Endothelial cell of umbilical vein (primary cell): ENCODE results near the gene DSCAML1. TPM values are rescaled to one million over a fixed set of nuclear protein-coding genes. Genes with fewer than 3 reads are reported as not detected.

ENCODE experiments used
- BruUV-seq: library from RNA; stranded (reverse); fragments of 400-500 nt; replicated peaks from 2 replicates; lab custom pipeline; 2021; lab: Mats Ljungman, UMichigan
- CTCF ChIA-PET: fragments of 300-600, 350-600 bp; sonication (Branson Sonifier 250); formaldehyde crosslinking; loops from one replicate; lab custom pipeline; 2021; ENCODE audit warnings: antibody characterized with exemption, inconsistent platforms; lab: Charles Lee
- POLR2A ChIA-PET: fragments of 300-600, 350-600 bp; sonication (Branson Sonifier 250); formaldehyde crosslinking; loops from one replicate; lab custom pipeline; 2021; ENCODE audit warnings: antibody characterized with exemption, inconsistent platforms; lab: Charles Lee
- DNase-seq: peaks from one replicate; pipeline ENCODE4 v3.0.0-alpha.2; 2011; ENCODE audit warnings: low read depth, low spot score
- FAIRE-seq: peaks from 2 replicates; lab custom pipeline; 2011; peaks lifted over from hg19 to GRCh38; lab: Jason Lieb, UNC
- H2AFZ ChIP-seq: 2 replicates; pipeline ENCODE4 v1.6.0; 2012; ENCODE audit warnings: low read depth, low read length, control low read depth, inconsistent platforms
- H3K27ac ChIP-seq: 2 replicates; pipeline ENCODE4 v1.5.1; 2011; ENCODE audit warnings: low read depth, mild to moderate bottlenecking, control low read depth, low read length, moderate library complexity; ENCODE audit not compliant: insufficient read depth
- H3K27me3 ChIP-seq, 2 experiments: 2 replicates each; pipeline versions ENCODE4 v1.6.0 to v1.6.1; 2011; ENCODE audit warnings: low read length in 2 of 2, mixed read lengths in 1 of 2; ENCODE audit not compliant: control insufficient read depth in 2 of 2, insufficient read depth in 2 of 2
- H3K36me3 ChIP-seq, 2 experiments: 2 replicates in 1 of 2; 3 replicates in 1 of 2; pipeline ENCODE4 v1.5.1; 2011; ENCODE audit warnings: low read length in 2 of 2, mild to moderate bottlenecking in 1 of 2, moderate library complexity in 1 of 2; ENCODE audit not compliant: control insufficient read depth in 2 of 2, insufficient read depth in 2 of 2; ENCODE audit errors: extremely low read depth in 1 of 2
- H3K4me1 ChIP-seq: 3 replicates; pipeline ENCODE4 v1.5.1; 2011; ENCODE audit warnings: mild to moderate bottlenecking, low read length; ENCODE audit not compliant: control insufficient read depth, insufficient read depth; ENCODE audit errors: extremely low read depth
- H3K4me2 ChIP-seq: 2 replicates; pipeline ENCODE4 v1.6.1; 2011; ENCODE audit warnings: low read length, control low read depth, mixed read lengths; ENCODE audit not compliant: insufficient read depth
- H3K4me3 ChIP-seq, 3 experiments: fragments of 200-600 bp in 1 of 3; sonication (generic), shearing (Covaris generic) in 1 of 3; replicated peaks in 1 of 3; 2 replicates each; pipeline ENCODE4 v1.5.1; 2011 to 2016; ENCODE audit warnings: control low read depth in 3 of 3, low read length in 3 of 3, mild to moderate bottlenecking in 2 of 3, inconsistent platforms in 1 of 3, low read depth in 1 of 3, moderate library complexity in 1 of 3; ENCODE audit not compliant: insufficient read depth in 1 of 3
- H3K79me2 ChIP-seq: 2 replicates; pipeline ENCODE4 v1.6.0; 2012; ENCODE audit warnings: low read length, inconsistent platforms; ENCODE audit not compliant: control insufficient read depth, insufficient read depth
- H3K9ac ChIP-seq: replicated peaks from 2 replicates; pipeline ENCODE3; 2011; ENCODE audit warnings: low read length, control low read depth; ENCODE audit not compliant: insufficient read depth; ENCODE audit errors: extremely low read depth
- H3K9me1 ChIP-seq: replicated peaks from 3 replicates; pipeline ENCODE4 v1.6.0; 2011; ENCODE audit warnings: mild to moderate bottlenecking, low read length; ENCODE audit not compliant: control insufficient read depth, insufficient read depth; ENCODE audit errors: extremely low read depth
- H3K9me3 ChIP-seq: replicated peaks from 2 replicates; pipeline ENCODE4 v1.5.1; 2012; ENCODE audit warnings: low read length, inconsistent platforms; ENCODE audit not compliant: control insufficient read depth, insufficient read depth
- H4K20me1 ChIP-seq: replicated peaks from 2 replicates; pipeline ENCODE3; 2011; ENCODE audit warnings: mild to moderate bottlenecking, low read length; ENCODE audit not compliant: control insufficient read depth, insufficient read depth; ENCODE audit errors: extremely low read depth
- EZH2 ChIP-seq: IDR thresholded peaks from 2 replicates; pipeline ENCODE4 v1.6.1; 2012; ENCODE audit warnings: borderline replicate concordance, low read depth, mild to moderate bottlenecking, moderate library complexity, low read length, inconsistent platforms; ENCODE audit not compliant: severe bottlenecking
- FOS ChIP-seq: IDR thresholded peaks from 2 replicates; pipeline ENCODE4 v1.6.1; 2011; ENCODE audit warnings: mild to moderate bottlenecking, low read length, moderate library complexity, borderline replicate concordance; ENCODE audit not compliant: insufficient read depth
- GATA2 ChIP-seq: IDR thresholded peaks from 2 replicates; pipeline ENCODE4 v1.7.0; 2011; ENCODE audit warnings: low read depth, mild to moderate bottlenecking, moderate library complexity, mixed read lengths, low read length; ENCODE audit not compliant: insufficient read length, insufficient read depth
- JUN ChIP-seq: IDR thresholded peaks from 2 replicates; pipeline ENCODE4 v1.6.1; 2011; ENCODE audit warnings: borderline replicate concordance, low read depth; ENCODE audit not compliant: insufficient read length, insufficient read depth
- MYC ChIP-seq: IDR thresholded peaks from one replicate; pipeline ENCODE4 v1.6.1; 2011; ENCODE audit warnings: mild to moderate bottlenecking, low read depth, low read length
- POLR2A ChIP-seq: IDR thresholded peaks from 2 replicates; pipeline ENCODE4 v1.6.1; 2012; ENCODE audit warnings: low read depth, mild to moderate bottlenecking, control low read depth, low read length
- POLR2AphosphoS5 ChIP-seq: IDR thresholded peaks from 2 replicates; pipeline ENCODE4 v1.6.1; 2012; ENCODE audit warnings: low read depth, mild to moderate bottlenecking, control low read depth, low read length, moderate library complexity; ENCODE audit not compliant: insufficient read depth
- dilution Hi-C: fragments of 300-500 bp; cut with MboI; formaldehyde crosslinking; loops from one replicate; pipeline ENCODE4 v1.15.0; 2019; ENCODE audit warnings: low sequenced_read_pairs; ENCODE audit not compliant: extremely low pct_ligation_motif_present
- intact Hi-C: fragments of 100-400 bp; cut with micrococcal nuclease; formaldehyde crosslinking; loops from one replicate; pipeline ENCODE4 v1.10.0; 2022
- polyA plus RNA-seq, 4 experiments: library from polyadenylated mRNA; depleted of rRNA in 3 of 4; stranded (reverse) in 3 of 4; unstranded in 1 of 4; fragments of >200 nt; gene quantifications; 2 replicates each; pipeline versions ENCODE4 v1.2.1 to v1.2.3, GENCODE V29; 2011 to 2012; ENCODE audit warnings: missing spikeins in 1 of 4
- total RNA-seq: library from RNA; stranded (reverse); gene quantifications from 2 replicates; pipeline ENCODE4 v1.2.3, GENCODE V29; 2021
- TF ChIP-seq, protein P1 (sequence below), 2 donors: IDR thresholded peaks; 1 replicate in 1 of 2; 2 replicates in 1 of 2; pipeline ENCODE4 v1.5.1; 2011; ENCODE audit warnings: low read length in 2 of 2, mild to moderate bottlenecking in 2 of 2, moderate library complexity in 2 of 2, control low read depth in 1 of 2, inconsistent platforms in 1 of 2, low read depth in 1 of 2; ENCODE audit not compliant: insufficient read depth in 1 of 2; ENCODE audit errors: extremely low read depth in 1 of 2
- TF ChIP-seq, protein P2 (sequence below): IDR thresholded peaks from 2 replicates; pipeline ENCODE4 v1.6.1; 2011; ENCODE audit not compliant: insufficient read depth, insufficient read length

DSCAML1 gene
- total and polyA plus RNA-seq, 2 donors (not counting 3 experiments of a cell fraction or from before 2014, with no cell fraction given) = not detected

DNA sequence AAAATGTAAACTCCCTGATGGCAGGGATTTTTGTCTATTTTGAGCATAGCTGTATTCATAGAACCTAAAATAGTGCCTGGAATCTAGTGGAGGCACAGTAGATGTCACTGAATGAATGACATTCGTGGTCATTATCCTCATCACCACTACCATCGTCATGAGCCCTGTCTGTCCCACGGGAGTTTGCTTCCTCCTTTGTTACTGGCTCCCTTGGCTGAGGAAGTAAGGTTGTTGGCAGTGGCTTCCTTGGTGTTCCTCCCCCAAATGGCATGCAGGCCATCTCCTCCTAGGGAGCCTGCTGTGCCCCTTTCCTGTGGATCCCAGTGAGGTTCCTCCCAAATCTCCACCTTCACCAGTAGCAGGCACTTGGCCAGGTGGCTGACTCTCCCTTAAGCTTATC is 286.4 kb downstream of the DSCAML1 start:
- H3K27ac ChIP-seq = no peak overlapping the region
- DNase-seq (no peak), FAIRE-seq (no peak)
- H3K4me3 ChIP-seq = no peak overlapping the region
- H3K4me1 ChIP-seq = no peaks in the 10 kb centered on the region
- no peaks in the 10 kb centered on the region for H4K20me1 ChIP-seq
- H3K79me2 ChIP-seq = no peaks in the 10 kb centered on the region
- H3K9me3 ChIP-seq = no peaks in the 10 kb centered on the region
- H2AFZ ChIP-seq = no peak overlapping the region
- H3K36me3 ChIP-seq = no peaks in the 10 kb centered on the region
- CTCF ChIA-PET = interaction anchor here (1.6 kb wide), 1 partner anchor 85 kb away, joined by 5 read pairs; no protein-coding TSS in a partner anchor
- POLR2A ChIA-PET = no interaction called here
- H3K9me1 ChIP-seq = no peaks in the 10 kb centered on the region
- dilution Hi-C loops (no loop called here), intact Hi-C loops (no loop called here)
- TF ChIP-seq GATA2 (no peak), MYC (no peak), FOS (no peak), POLR2AphosphoS5 (no peak), POLR2A (no peak), JUN (no peak), EZH2 (no peak)
- TF ChIP-seq, protein P1, sequence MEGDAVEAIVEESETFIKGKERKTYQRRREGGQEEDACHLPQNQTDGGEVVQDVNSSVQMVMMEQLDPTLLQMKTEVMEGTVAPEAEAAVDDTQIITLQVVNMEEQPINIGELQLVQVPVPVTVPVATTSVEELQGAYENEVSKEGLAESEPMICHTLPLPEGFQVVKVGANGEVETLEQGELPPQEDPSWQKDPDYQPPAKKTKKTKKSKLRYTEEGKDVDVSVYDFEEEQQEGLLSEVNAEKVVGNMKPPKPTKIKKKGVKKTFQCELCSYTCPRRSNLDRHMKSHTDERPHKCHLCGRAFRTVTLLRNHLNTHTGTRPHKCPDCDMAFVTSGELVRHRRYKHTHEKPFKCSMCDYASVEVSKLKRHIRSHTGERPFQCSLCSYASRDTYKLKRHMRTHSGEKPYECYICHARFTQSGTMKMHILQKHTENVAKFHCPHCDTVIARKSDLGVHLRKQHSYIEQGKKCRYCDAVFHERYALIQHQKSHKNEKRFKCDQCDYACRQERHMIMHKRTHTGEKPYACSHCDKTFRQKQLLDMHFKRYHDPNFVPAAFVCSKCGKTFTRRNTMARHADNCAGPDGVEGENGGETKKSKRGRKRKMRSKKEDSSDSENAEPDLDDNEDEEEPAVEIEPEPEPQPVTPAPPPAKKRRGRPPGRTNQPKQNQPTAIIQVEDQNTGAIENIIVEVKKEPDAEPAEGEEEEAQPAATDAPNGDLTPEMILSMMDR (IDR thresholded peaks at IDR 0.05; ENCODE audit: extremely low read depth in 1 of 2, insufficient read depth in 1 of 2, low read depth in 1 of 2, low read length in 2 of 2) = no peak
- TF ChIP-seq, protein P2, sequence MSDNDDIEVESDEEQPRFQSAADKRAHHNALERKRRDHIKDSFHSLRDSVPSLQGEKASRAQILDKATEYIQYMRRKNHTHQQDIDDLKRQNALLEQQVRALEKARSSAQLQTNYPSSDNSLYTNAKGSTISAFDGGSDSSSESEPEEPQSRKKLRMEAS = no peak
- no peaks in the 10 kb centered on the region for H3K27me3 ChIP-seq
- H3K4me2 ChIP-seq = no peak overlapping the region
- no peak overlapping the region for H3K9ac ChIP-seq
- no TSS peak for BruUV-seq
